GM11168 (cell line): Measurements from ENCODE around the gene NOSTRIN.
"Not testable (repeated sequence)": the region's sequence is repeated elsewhere in the genome, so short reads cannot be mapped to it uniquely, and the experiment has no call there.

ENCODE experiments used
- in situ Hi-C: fragments of 300-500 bp; cut with MboI; formaldehyde crosslinking; loops from one replicate; pipeline ENCODE4 v1.12.0; 2022; ENCODE audit warnings: low sequenced_read_pairs; ENCODE audit not compliant: unreplicated experiment

The NOSTRIN gene

GRCh38 chr2:168858146-168858545 is 55.7 kb downstream of the NOSTRIN start:
- in situ Hi-C loops, result no loop called here

GRCh38 chr2:168867164-168867563 is 64.7 kb downstream of the NOSTRIN start:
- in situ Hi-C loops, result not testable (repeated sequence)

- in situ Hi-C loops, result not testable (repeated sequence)
These were observed 67.9 kb downstream of the NOSTRIN start for GRCh38 chr2:168870369-168870768.

GRCh38 chr2:168870824-168871223 is 68.4 kb downstream of the NOSTRIN start:
- in situ Hi-C loops, result not testable (repeated sequence)

- in situ Hi-C loops, result no loop called here
These were observed 72.1 kb downstream of the NOSTRIN start for GRCh38 chr2:168874368-168875054.

GRCh38 chr2:168882163-168882562 is 79.7 kb downstream of the NOSTRIN start:
- in situ Hi-C loops, result not testable (repeated sequence)

GRCh38 chr2:168884975-168885374 is 82.5 kb downstream of the NOSTRIN start:
- in situ Hi-C loops, result no loop called here

- in situ Hi-C loops, result no loop called here
These were observed 87.2 kb downstream of the NOSTRIN start for GRCh38 chr2:168889635-168890005.

GRCh38 chr2:168890006-168890782 is 87.8 kb downstream of the NOSTRIN start, which contains the start of gene SPC25:
Gene SPC25 (minus strand): TSS chr2:168890430. CDS start chr2:168889519, 911 bp downstream.
- in situ Hi-C loops, result no loop called here

- in situ Hi-C loops, result no loop called here
These were observed 89.9 kb downstream of the NOSTRIN start for GRCh38 chr2:168892327-168892726.

- in situ Hi-C loops, result no loop called here
These were observed 91.7 kb downstream of the NOSTRIN start for GRCh38 chr2:168894101-168894500.

GRCh38 chr2:168894720-168895119 is 92.3 kb downstream of the NOSTRIN start:
- in situ Hi-C loops, result no loop called here

- in situ Hi-C loops, result no loop called here
These were observed 93.3 kb downstream of the NOSTRIN start for GRCh38 chr2:168895771-168896170.

- in situ Hi-C loops, result no loop called here
These were observed 94.3 kb downstream of the NOSTRIN start for GRCh38 chr2:168896783-168897182.

GRCh38 chr2:168897449-168897848 is 95.0 kb downstream of the NOSTRIN start:
- in situ Hi-C loops, result no loop called here

- in situ Hi-C loops, result loop anchor here (25.0 kb wide), 1 partner anchor 739 kb away; no protein-coding TSS in a partner anchor
These were observed 98.6 kb downstream of the NOSTRIN start, which contains the start of gene G6PC2 for GRCh38 chr2:168901003-168901402. Gene G6PC2 (plus strand): TSS chr2:168901291. CDS start chr2:168901332, 41 bp downstream.

GRCh38 chr2:168903888-168904287 is 101.5 kb downstream of the NOSTRIN start:
- in situ Hi-C loops, result loop anchor here (25.0 kb wide), 1 partner anchor 742 kb away; no protein-coding TSS in a partner anchor

GRCh38 chr2:168904358-168904757 is 101.9 kb downstream of the NOSTRIN start:
- in situ Hi-C loops, result loop anchor here (25.0 kb wide), 1 partner anchor 742 kb away; no protein-coding TSS in a partner anchor

- in situ Hi-C loops, result loop anchor here (25.0 kb wide), 1 partner anchor 746 kb away; no protein-coding TSS in a partner anchor
These were observed 105.7 kb downstream of the NOSTRIN start for GRCh38 chr2:168907940-168908662.

- in situ Hi-C loops, result loop anchor here (10.0 to 25.0 kb wide), 2 partner anchors 566 to 748 kb away; no protein-coding TSS in a partner anchor
These were observed 107.9 kb downstream of the NOSTRIN start for GRCh38 chr2:168910330-168910729.
